GM12878 (cell line): ENCODE results near the gene MPDZ. TPM values are rescaled to one million over a fixed set of nuclear protein-coding genes. Genes with fewer than 3 reads are reported as not detected.

Source experiments
- ATAC-seq: fragments of 200-7000 bp; cut with Tn5 transposase; 3 replicates; pipeline ENCODE4 v1.9.1; 2020; ENCODE audit warnings: mild to moderate bottlenecking, moderate library complexity
- BruUV-seq: library from RNA; stranded (reverse); fragments of 400-500 nt; replicated peaks from 2 replicates; lab custom pipeline; 2021; lab: Mats Ljungman, UMichigan
- CTCF ChIA-PET: fragments of 300-600 bp; sonication (Branson Sonifier 250); formaldehyde crosslinking; extraction: SDS; loops from one replicate; lab custom pipeline; 2021; ENCODE audit warnings: inconsistent platforms; lab: Yijun Ruan, JAX
- POLR2A ChIA-PET: fragments of 350-600 bp; formaldehyde crosslinking; extraction: SDS; loops from one replicate; lab custom pipeline; 2021; ENCODE audit warnings: inconsistent platforms; lab: Charles Lee
- RAD21 ChIA-PET: fragments of 300-600 bp; sonication (Branson Sonifier 250); formaldehyde crosslinking; loops from one replicate; lab custom pipeline; 2023; ENCODE audit warnings: antibody characterized with exemption; ENCODE audit not compliant: unreplicated experiment; lab: Charles Lee
- SMC1A ChIA-PET: fragments of 300-600 bp; sonication (Branson Sonifier 250); formaldehyde crosslinking; loops from one replicate; lab custom pipeline; 2023; ENCODE audit not compliant: unreplicated experiment, uncharacterized antibody; lab: Charles Lee
- DNase-seq: peaks from one replicate; pipeline ENCODE4 v3.0.0-alpha.2; 2011; ENCODE audit warnings: low read depth, low spot score
- FAIRE-seq: peaks from 3 replicates; lab custom pipeline; 2011; peaks lifted over from hg19 to GRCh38; lab: Jason Lieb, UNC
- H2AFZ ChIP-seq: 2 replicates; pipeline ENCODE4 v1.6.0; 2011; ENCODE audit warnings: low read depth, low read length, control low read depth; ENCODE audit not compliant: control insufficient read depth
- H3K27ac ChIP-seq: 2 replicates; pipeline ENCODE4 v1.5.1; 2011; ENCODE audit warnings: control low read depth; ENCODE audit not compliant: control insufficient read depth, insufficient read depth
- H3K27me3 ChIP-seq, 2 experiments: replicated peaks in 1 of 2; 2 replicates each; pipeline versions ENCODE4 v1.6.0 to v1.6.1; 2011; ENCODE audit warnings: low read length in 1 of 2; ENCODE audit not compliant: control insufficient read depth in 2 of 2, insufficient read depth in 2 of 2
- H3K36me3 ChIP-seq, 2 experiments: 2 replicates each; pipeline ENCODE4 v1.5.1; 2011; ENCODE audit warnings: low read length in 1 of 2; ENCODE audit not compliant: control insufficient read depth in 2 of 2, insufficient read depth in 2 of 2
- H3K4me1 ChIP-seq: 2 replicates; pipeline ENCODE4 v1.6.1; 2011; ENCODE audit warnings: mild to moderate bottlenecking, low read length, moderate library complexity, mixed read lengths; ENCODE audit not compliant: control insufficient read depth, insufficient read depth
- H3K4me2 ChIP-seq: 2 replicates; pipeline ENCODE4 v1.6.0; 2011; ENCODE audit warnings: control low read depth; ENCODE audit not compliant: control insufficient read depth, insufficient read depth
- H3K4me3 ChIP-seq: fragments of 200-600 bp; sonication (generic); 2 replicates; pipeline ENCODE4 v1.5.1; 2016
- H3K79me2 ChIP-seq: 2 replicates; pipeline ENCODE4 v1.6.0; 2011; ENCODE audit warnings: low read length; ENCODE audit not compliant: control insufficient read depth, insufficient read depth
- H3K9ac ChIP-seq: 2 replicates; pipeline ENCODE4 v1.8.0; 2011; ENCODE audit warnings: low read length, control low read depth, mixed read lengths; ENCODE audit not compliant: control insufficient read depth, insufficient read depth
- H3K9me3 ChIP-seq: replicated peaks from 3 replicates; pipeline ENCODE4 v1.5.1; 2011; ENCODE audit warnings: mild to moderate bottlenecking, low read length; ENCODE audit not compliant: control insufficient read depth, insufficient read depth
- H4K20me1 ChIP-seq: 2 replicates; pipeline ENCODE4 v1.6.0; 2011; ENCODE audit not compliant: control insufficient read depth, insufficient read depth
- CEBPZ ChIP-seq: fragments of 150-350 bp; IDR thresholded peaks from 2 replicates; pipeline ENCODE4 v1.6.1; 2016; ENCODE audit warnings: low read depth, low read length
- CHD4 ChIP-seq: fragments of 200-600 bp; sonication (generic); IDR thresholded peaks from 2 replicates; pipeline ENCODE4 v1.6.1; 2016; ENCODE audit warnings: mild to moderate bottlenecking
- ETV6 ChIP-seq, 2 experiments: fragments of 450-650 bp in 1 of 2; IDR thresholded peaks in 1 of 2; conservative IDR thresholded peaks in 1 of 2; 2 replicates each; pipeline ENCODE4 v1.6.1; 2014; ENCODE audit warnings: antibody characterized with exemption in 1 of 2, borderline replicate concordance in 1 of 2, low read depth in 1 of 2, mild to moderate bottlenecking in 1 of 2, moderate library complexity in 1 of 2
- FOS ChIP-seq: IDR thresholded peaks from 3 replicates; pipeline ENCODE4 v1.6.1; 2011; ENCODE audit warnings: borderline replicate concordance; ENCODE audit not compliant: insufficient read length; ENCODE audit errors: extremely low read depth
- FOXK2 ChIP-seq: fragments of 450-650 bp; IDR thresholded peaks from 2 replicates; pipeline ENCODE4 v1.6.1; 2017; ENCODE audit warnings: mild to moderate bottlenecking, moderate library complexity
- HSF1 ChIP-seq: fragments of 150-350 bp; IDR thresholded peaks from 2 replicates; pipeline ENCODE4 v1.6.1; 2014; ENCODE audit warnings: mild to moderate bottlenecking, low read depth, low read length
- NFIC ChIP-seq: IDR thresholded peaks from 2 replicates; pipeline ENCODE4 v1.6.1; 2012; ENCODE audit warnings: low read depth, mild to moderate bottlenecking, inconsistent platforms, low read length, moderate library complexity
- PML ChIP-seq: IDR thresholded peaks from 2 replicates; pipeline ENCODE4 v1.6.1; 2012; ENCODE audit warnings: low read length, inconsistent platforms
- RFX5 ChIP-seq: IDR thresholded peaks from 2 replicates; pipeline ENCODE4 v1.6.1; 2011; ENCODE audit warnings: low read depth, low read length, improper control_type of control experiment
- SMC3 ChIP-seq: IDR thresholded peaks from 2 replicates; pipeline ENCODE4 v1.6.1; 2011; ENCODE audit warnings: low read length, improper control_type of control experiment, borderline replicate concordance
- TBL1XR1 ChIP-seq: IDR thresholded peaks from 2 replicates; pipeline ENCODE4 v1.6.1; 2012; ENCODE audit warnings: low read depth, low read length, improper control_type of control experiment
- YBX1 ChIP-seq: fragments of 450-650 bp; IDR thresholded peaks from 2 replicates; pipeline ENCODE4 v1.6.1; 2016; ENCODE audit warnings: antibody characterized with exemption
- ZSCAN29 ChIP-seq: fragments of 450-650 bp; IDR thresholded peaks from 2 replicates; pipeline ENCODE4 v1.6.1; 2017; ENCODE audit warnings: mild to moderate bottlenecking, moderate library complexity
- WGBS: methylation state at CpG from one replicate; pipeline ENCODE4 v1.1.6; 2016; ENCODE audit warnings: low lambda C conversion rate; ENCODE audit not compliant: insufficient replicate concordance, insufficient coverage; ENCODE audit errors: missing lambda C conversion rate; 5-methylcytosine and 5-hydroxymethylcytosine counted together
- in situ Hi-C: fragments of 300-500 bp; cut with MboI; formaldehyde crosslinking; loops from 9 replicates; pipeline ENCODE4 v1.14.3; 2018; ENCODE audit warnings: mixed read lengths
- intact Hi-C: fragments of 100-400 bp; cut with micrococcal nuclease; formaldehyde crosslinking; loops from one replicate; pipeline ENCODE4 v1.14.2; 2022; ENCODE audit not compliant: unreplicated experiment
- polyA plus RNA-seq, 11 experiments: library from polyadenylated mRNA; depleted of rRNA in 4 of 11; unstranded in 6 of 11; stranded (reverse) in 5 of 11; fragments of >200 nt; fragmentation: Nextera tagmentation in 4 of 11; fragmentation: Illumina TruSeq in 1 of 11; extraction: Ambion mirVana in 4 of 11; extraction: Trizol in 1 of 11; gene quantifications; 1 replicate in 1 of 11; 2 replicates in 10 of 11; pipeline versions ENCODE4 v1.2.1 to v1.2.3, GENCODE V29; 2011 to 2016; ENCODE audit warnings: inconsistent platforms in 2 of 11, missing spikeins in 2 of 11, low read depth in 1 of 11
- total RNA-seq, 4 experiments: library from RNA; depleted of rRNA in 3 of 4; stranded (reverse); fragments of >200 nt in 3 of 4; fragmentation: Illumina TruSeq in 1 of 4; extraction: Trizol in 1 of 4; gene quantifications; 2 replicates each; pipeline versions ENCODE4 v1.2.1 to v1.2.3, GENCODE V29; 2013 to 2021
- TF ChIP-seq, protein P1 (sequence below): IDR thresholded peaks from 2 replicates; pipeline ENCODE4 v1.6.1; 2012; ENCODE audit warnings: low read length, inconsistent platforms
- TF ChIP-seq, protein P2 (sequence below): IDR thresholded peaks from 2 replicates; pipeline ENCODE4 v1.6.1; 2011; ENCODE audit warnings: borderline replicate concordance, low read depth, mild to moderate bottlenecking, moderate library complexity, low read length; ENCODE audit not compliant: insufficient read depth, poor library complexity, severe bottlenecking
- TF ChIP-seq, protein P3 (sequence below): fragments of 450-650 bp; IDR thresholded peaks from 2 replicates; pipeline ENCODE4 v1.6.1; 2016; ENCODE audit warnings: mild to moderate bottlenecking

The MPDZ gene
- total and polyA plus RNA-seq, 10 of the 15 experiments (the other 5 are each of a cell fraction or from before 2014, with no cell fraction given) = 0.36 TPM; not detected in 9

DNA sequence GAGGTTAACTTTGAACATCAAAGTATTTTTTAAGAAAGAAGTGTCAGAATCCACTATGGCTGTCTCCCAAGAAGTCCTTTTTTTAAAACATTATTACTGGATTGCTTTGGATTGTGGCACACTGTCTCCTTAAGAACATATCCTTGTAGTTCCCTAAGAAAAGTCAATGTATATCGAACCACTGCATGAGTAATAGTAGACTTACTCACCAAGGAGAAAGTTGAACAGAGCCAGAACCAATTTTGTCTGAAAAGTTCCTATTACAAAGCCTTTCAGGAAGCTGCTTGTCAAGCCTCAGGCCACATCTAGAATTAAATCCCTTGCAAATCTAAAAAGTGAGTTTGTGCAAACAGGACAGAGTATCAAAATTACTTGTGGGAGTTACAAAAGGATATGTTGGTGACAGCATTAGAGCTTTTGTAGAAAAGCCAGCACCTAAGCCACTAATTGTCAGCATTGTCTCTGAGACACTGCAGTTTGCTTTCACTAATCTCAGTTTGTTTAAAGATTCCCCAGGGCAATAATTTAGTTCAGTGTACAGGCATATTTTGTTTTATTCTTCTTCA is 195.4 kb downstream of the MPDZ start:
- intact Hi-C loops = loop anchor here (10.0 kb wide), 2 partner anchors 189 to 449 kb away; no protein-coding TSS in a partner anchor
- TF ChIP-seq FOS (no peak), FOXK2 (no peak), TBL1XR1 (no peak), CHD4 (no peak), ZSCAN29 (no peak), YBX1 (no peak), HSF1 (no peak), SMC3 (no peak), NFIC (no peak), PML (no peak), ETV6 (conservative IDR thresholded peaks at IDR 0.05 in 1 of 2, IDR thresholded peaks at IDR 0.05 in 1 of 2; ENCODE audit: borderline replicate concordance in 1 of 2, low read depth in 1 of 2) (no peak), RFX5 (no peak), CEBPZ (no peak)
- TF ChIP-seq, protein P1, sequence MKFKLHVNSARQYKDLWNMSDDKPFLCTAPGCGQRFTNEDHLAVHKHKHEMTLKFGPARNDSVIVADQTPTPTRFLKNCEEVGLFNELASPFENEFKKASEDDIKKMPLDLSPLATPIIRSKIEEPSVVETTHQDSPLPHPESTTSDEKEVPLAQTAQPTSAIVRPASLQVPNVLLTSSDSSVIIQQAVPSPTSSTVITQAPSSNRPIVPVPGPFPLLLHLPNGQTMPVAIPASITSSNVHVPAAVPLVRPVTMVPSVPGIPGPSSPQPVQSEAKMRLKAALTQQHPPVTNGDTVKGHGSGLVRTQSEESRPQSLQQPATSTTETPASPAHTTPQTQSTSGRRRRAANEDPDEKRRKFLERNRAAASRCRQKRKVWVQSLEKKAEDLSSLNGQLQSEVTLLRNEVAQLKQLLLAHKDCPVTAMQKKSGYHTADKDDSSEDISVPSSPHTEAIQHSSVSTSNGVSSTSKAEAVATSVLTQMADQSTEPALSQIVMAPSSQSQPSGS = no peak
- TF ChIP-seq, protein P2, sequence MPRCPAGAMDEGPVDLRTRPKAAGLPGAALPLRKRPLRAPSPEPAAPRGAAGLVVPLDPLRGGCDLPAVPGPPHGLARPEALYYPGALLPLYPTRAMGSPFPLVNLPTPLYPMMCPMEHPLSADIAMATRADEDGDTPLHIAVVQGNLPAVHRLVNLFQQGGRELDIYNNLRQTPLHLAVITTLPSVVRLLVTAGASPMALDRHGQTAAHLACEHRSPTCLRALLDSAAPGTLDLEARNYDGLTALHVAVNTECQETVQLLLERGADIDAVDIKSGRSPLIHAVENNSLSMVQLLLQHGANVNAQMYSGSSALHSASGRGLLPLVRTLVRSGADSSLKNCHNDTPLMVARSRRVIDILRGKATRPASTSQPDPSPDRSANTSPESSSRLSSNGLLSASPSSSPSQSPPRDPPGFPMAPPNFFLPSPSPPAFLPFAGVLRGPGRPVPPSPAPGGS = no peak
- TF ChIP-seq, protein P3, sequence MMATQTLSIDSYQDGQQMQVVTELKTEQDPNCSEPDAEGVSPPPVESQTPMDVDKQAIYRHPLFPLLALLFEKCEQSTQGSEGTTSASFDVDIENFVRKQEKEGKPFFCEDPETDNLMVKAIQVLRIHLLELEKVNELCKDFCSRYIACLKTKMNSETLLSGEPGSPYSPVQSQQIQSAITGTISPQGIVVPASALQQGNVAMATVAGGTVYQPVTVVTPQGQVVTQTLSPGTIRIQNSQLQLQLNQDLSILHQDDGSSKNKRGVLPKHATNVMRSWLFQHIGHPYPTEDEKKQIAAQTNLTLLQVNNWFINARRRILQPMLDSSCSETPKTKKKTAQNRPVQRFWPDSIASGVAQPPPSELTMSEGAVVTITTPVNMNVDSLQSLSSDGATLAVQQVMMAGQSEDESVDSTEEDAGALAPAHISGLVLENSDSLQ = no peak

More for the DNA sequence above, 195.4 kb downstream of the MPDZ start:
- H3K4me3 ChIP-seq = no peak overlapping the region
- H3K9ac ChIP-seq = no peak overlapping the region
- FAIRE-seq (no peak), DNase-seq (no peak), ATAC-seq (no peak)
- H3K4me1 ChIP-seq = no peaks in the 10 kb centered on the region
- ChIA-PET RAD21 (interaction anchor here (0.9 kb wide), 1 partner anchor 50 kb away, joined by 4 read pairs; no protein-coding TSS in a partner anchor), POLR2A (no interaction called here), CTCF (interaction anchor here (1.5 to 2.4 kb wide), 2 partner anchors 11 to 51 kb away, joined by 3 to 5 read pairs; no protein-coding TSS in a partner anchor), SMC1A (no interaction called here)
- no peaks in the 10 kb centered on the region for H3K27me3 ChIP-seq
- no peaks in the 10 kb centered on the region for H3K79me2 ChIP-seq
- no peaks in the 10 kb centered on the region for H3K36me3 ChIP-seq
- WGBS = 0% methylated on average over 1 of the region's 1 CpG
- in situ Hi-C loops = no loop called here
- no peak overlapping the region for H3K27ac ChIP-seq
- H3K4me2 ChIP-seq = no peak overlapping the region
- BruUV-seq = no TSS peak
- no peak overlapping the region for H2AFZ ChIP-seq
- no peaks in the 10 kb centered on the region for H4K20me1 ChIP-seq
- no peaks in the 10 kb centered on the region for H3K9me3 ChIP-seq
